DMS 273 (cell line): Measurements from ENCODE around the gene ACLY.
"Not testable (repeated sequence)": the region's sequence is repeated elsewhere in the genome, so short reads cannot be mapped to it uniquely, and the experiment has no call there.

Experiments
- DNase-seq: peaks from one replicate; lab custom pipeline; 2025; ENCODE audit not compliant: unreplicated experiment; lab: John Stamatoyannopoulos, UW

Gene ACLY

DNA sequence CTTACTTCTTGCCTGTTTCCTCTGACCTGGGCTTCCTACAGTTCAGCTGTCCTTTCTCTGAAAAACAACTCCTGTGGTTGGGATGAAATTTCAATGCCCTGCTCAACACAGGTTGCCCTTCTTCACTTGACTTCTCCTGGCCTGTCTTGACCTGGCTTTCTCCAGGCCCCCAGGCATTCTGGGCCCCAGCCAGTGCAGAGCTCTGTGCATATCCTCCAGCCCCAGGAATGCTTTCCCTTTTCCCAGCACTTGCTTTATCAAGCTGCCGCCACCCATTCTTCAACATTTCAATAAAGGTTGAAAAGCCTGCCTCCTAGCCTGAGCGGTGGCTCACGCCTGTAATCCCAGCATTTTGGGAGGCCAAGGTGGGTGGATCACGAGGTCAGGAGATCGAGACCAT, 22.4 kb upstream of the ACLY start:
- no peak for DNase-seq

DNA sequence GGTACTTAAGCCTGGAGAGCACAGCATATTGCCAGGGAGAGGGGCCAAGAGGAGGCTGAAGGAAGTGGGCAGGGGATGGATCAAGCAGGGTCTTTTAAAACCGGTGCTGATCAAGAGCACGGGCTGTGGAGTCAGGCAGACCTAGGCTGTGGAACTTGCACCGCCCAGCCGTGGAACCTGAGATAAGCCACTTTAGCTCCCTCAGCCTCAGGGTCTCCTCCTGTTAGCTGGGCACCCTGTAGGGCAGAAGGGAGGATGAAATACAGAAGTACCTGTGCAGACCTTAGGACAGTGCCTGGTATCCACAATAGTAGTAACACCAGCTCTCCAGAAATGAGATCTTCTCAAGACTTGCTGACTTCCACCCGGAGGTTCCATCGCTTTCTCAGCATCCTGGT, 20.9 kb upstream of the ACLY start:
- no peak for DNase-seq

DNA sequence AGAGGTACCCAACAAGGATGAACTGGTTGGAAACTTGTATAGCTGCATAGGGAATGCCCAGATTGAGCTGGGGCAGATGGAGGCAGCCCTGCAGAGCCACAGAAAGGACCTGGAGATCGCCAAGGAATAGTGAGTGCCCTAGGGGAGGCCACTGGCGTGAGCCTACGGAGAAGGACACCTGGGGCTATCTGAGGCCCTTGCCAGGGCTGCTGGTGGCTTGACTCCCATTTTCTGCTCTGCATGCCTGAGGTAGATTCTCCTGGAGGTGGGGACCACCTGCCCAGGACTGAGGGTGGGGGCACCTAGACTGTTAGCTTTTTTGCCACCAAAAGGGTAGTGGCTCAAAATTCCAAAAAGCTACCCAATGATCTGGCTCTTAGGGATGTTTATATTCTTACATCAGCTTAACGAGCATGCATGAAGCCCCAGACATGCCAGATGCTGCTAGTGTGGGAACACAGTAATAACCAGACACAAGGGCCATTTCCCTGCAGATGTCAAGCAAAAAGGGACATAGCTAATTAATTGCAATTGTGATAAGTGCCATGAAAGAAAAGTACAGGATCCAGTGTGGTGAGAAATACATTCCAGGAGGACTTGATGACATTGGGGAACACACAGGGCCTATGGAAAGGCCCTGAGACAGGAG, 20.4 kb upstream of the ACLY start:
- peak; percentile 86 for DNase-seq

GRCh38 chr17:41937970-41938954, 19.5 kb upstream of the ACLY start:
- DNase-seq = peak; percentile 87

DNA sequence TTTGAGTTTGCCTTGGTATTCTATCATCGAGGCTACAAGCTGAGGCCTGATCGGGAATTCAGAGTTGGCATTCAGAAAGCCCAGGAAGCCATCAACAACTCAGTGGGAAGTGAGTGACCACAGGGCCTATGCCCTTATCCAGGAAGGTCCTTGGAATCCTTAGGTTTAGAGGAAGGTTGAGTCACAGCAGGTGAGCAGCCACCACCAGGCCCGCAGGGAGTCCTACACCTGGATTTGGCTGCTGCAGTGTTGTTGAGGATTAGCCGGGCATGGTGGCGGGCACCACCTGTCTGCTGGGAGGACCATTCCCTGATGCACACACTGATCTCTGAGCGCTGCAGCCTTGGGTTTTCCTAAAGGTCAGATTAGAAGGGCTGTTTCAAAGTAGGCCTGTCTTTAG, 16.9 kb upstream of the ACLY start:
- no peak for DNase-seq

GRCh38 chr17:41932816-41933389, 14.2 kb upstream of the ACLY start:
- DNase-seq = no peak

- DNase-seq = not testable (repeated sequence)
Observed at GRCh38 chr17:41931715-41932114, 13.0 kb upstream of the ACLY start.

DNA sequence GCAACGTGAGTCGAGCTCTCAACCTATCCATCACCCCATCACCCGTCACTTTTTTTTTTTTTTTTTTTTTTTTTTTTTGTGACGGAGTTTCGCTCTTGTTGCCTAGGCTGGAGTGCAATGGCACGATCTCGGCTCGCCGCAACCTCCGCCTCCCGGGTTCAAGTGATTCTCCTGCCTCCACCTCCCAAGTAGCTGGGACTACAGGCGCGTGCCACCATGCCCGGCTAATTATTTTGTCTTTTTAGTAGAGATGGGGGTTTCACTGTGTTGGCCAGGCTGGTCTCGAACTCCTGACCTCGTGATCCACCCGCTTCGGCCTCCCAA, 12.0 kb upstream of the ACLY start:
- not testable (repeated sequence) for DNase-seq

DNA sequence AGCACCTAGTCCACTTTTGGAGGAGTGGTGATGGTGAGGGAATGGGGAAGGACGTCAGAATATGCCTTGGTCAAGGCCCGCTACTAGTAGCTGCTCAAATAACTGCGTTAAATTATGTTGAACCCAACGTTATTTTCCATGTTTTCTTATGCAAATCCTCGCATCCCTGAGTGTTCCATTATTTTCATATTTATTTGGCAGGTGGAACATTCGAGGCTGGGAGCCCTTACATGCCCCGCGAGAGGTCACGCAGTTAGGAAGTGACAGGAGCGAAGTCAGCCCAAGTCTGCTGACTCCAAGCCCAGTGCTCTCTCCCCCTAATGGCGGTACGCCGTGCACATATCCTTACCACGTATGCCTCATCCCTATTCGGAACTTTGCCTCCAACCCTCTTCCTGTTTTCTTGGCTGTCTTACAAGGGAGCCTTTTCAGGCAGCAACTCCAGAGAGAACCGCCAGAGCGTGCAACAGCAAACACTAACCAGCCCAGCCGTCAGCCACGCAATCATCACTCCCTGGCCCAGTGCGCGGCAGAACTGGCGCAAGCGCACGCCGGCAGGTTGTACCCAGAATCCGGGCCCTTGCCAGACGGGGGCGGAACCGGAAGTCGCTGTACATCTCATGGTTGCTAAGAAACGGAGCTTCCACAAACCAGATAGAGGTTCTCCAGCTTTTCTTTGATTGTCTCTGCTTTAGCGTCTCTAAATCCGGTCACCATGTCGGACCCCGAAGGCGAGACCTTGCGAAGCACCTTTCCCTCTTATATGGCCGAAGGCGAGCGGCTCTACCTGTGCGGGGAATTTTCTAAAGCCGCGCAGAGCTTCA, 11.5 kb upstream of the ACLY start, which contains the start of gene ODAD4:
TSS of gene ODAD4 (plus strand) at position 609 of the 824 bp plus-strand sequence. CDS start at position 716, 107 bp downstream.
- DNase-seq = peak; percentile 99

GRCh38 chr17:41928693-41929251, 10.0 kb upstream of the ACLY start:
- DNase-seq = no peak

GRCh38 chr17:41925991-41926590, 7.3 kb upstream of the ACLY start:
- no peak for DNase-seq

- no peak for DNase-seq
Observed at GRCh38 chr17:41920580-41920955, 1.8 kb upstream of the ACLY start.

DNA sequence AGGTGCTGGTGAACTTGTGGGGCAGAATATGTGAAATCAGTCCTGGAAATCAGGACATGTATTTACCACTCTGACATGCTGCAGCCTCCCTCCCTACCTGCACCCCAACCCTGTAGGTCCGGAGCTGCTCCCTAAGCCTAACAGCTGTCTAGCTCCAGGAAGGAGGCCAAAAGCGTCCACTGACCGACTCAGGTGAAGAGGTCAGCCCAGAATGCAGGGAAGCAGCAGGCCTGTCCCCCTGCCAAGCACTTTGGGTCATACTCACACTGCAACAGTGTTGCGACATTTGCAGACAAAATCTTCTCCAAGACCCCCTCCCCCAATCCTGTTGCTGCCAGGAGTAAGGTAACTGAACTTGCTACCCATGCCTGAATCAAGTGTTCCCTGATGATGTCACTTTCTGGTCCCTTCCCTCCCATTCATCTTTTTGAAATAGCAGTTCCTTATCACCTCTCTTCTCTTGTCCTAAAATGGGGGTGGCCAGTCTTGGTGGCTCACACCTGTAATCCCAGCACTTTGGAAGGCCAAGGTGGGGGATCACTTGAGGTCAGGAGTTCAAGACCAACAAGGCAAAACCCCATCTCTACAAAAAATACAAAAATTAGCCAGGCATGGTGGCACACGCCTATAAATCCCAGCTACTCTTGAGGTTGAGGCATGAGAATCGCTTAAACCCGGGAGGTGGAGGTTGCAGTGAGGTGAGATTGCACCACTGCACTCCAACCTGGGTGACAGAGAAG, 1.3 kb upstream of the ACLY start:
- DNase-seq = peak; percentile 51

- peak; percentile 85 for DNase-seq
Observed at GRCh38 chr17:41919165-41919817, 540 bp upstream of the ACLY start.

DNA sequence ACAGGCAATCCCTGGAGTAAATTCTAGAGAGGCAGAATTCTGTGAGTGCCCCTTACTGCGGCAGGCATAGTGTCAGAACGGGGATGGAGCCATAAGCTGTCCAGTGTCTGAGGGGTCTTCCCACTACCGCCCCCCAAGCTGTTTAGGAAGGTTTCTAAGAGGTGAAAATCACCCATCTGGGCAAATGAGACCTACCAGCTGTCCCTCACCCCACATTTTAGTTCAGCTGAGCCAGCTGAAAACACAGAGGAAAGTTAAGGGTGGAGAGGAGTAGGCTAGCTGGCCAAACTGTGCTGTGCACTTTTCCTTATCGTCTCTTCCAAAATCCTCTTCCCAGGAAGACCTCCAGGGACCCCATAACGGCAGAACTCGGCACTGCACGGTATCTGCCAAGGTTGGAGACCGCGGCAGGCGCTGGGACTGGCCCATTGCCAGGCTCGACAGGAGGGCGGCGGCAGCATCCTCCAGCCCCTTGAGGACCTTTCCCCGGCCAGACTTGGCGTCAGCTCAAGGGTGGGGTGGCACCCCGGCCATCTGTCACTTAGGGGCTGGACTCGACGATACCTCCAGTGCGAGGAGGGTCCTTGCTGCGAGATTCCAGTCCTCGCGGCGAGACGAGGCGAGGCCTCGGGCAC, 955 bp downstream of the ACLY start:
- DNase-seq = peak; percentile 94

DNA sequence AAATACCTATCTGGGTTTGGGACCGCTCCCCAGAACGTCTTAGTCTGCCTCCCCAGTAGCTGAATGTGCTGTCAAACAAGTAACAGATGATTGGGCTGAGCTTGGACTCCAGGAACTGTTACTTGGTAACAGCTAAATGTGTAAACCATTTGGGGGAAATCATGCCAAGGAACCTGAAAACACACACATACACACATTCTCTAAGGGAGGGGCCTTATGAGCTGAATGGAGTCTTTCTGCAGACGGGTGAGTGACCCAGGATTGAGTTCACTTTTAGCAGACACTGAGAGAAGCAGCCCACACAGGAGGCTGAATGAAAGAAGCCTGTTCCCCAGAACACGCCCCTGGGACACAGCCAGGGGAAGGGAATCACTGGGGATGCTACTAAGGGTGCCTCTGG, 1.6 kb downstream of the ACLY start:
- DNase-seq = peak; percentile 54

GRCh38 chr17:41915566-41915965, 3.2 kb downstream of the ACLY start:
- DNase-seq = no peak

- no peak for DNase-seq
Observed at GRCh38 chr17:41915020-41915419, 3.7 kb downstream of the ACLY start.

- no peak for DNase-seq
Observed at GRCh38 chr17:41914358-41914766, 4.4 kb downstream of the ACLY start.
